Non-pigmented ciliary epithelial cell (primary cell): ENCODE data around the gene ATP8B2.
A peak's percentile ranks its signal among the peaks of the same experiment; 100 is the strongest.
"Not testable (repeated sequence)": the region's sequence is repeated elsewhere in the genome, so short reads cannot be mapped to it uniquely, and the experiment has no call there.

Source experiments
- DNase-seq: peaks from one replicate; pipeline ENCODE4 v3.0.0-alpha.2; 2010; ENCODE audit warnings: low read depth

Gene ATP8B2

GRCh38 chr1:154323493-154323892 lies 1.8 kb upstream of the ATP8B2 start:
- no peak for DNase-seq

GRCh38 chr1:154324241-154324640 lies 1.1 kb upstream of the ATP8B2 start:
- no peak for DNase-seq

GRCh38 chr1:154325583-154326545 lies 539 bp downstream of the ATP8B2 start:
- DNase-seq, result peak; percentile 72

- DNase-seq, result no peak
These were observed 1.5 kb downstream of the ATP8B2 start for GRCh38 chr1:154326546-154327465.

GRCh38 chr1:154327466-154328317 lies 2.4 kb downstream of the ATP8B2 start:
- DNase-seq, result no peak

- no peak for DNase-seq
These were observed 3.2 kb downstream of the ATP8B2 start for GRCh38 chr1:154328318-154329151.

- no peak for DNase-seq
These were observed 3.8 kb downstream of the ATP8B2 start for GRCh38 chr1:154329152-154329521.

GRCh38 chr1:154329551-154330131 lies 4.3 kb downstream of the ATP8B2 start:
- no peak for DNase-seq

- no peak for DNase-seq
These were observed 5.3 kb downstream of the ATP8B2 start for GRCh38 chr1:154330669-154331068.

GRCh38 chr1:154334079-154335024 lies 9.0 kb downstream of the ATP8B2 start:
- no peak for DNase-seq

- DNase-seq, result no peak
These were observed 9.8 kb downstream of the ATP8B2 start for GRCh38 chr1:154335025-154335714.

- no peak for DNase-seq
These were observed 12.0 kb downstream of the ATP8B2 start for GRCh38 chr1:154337253-154337894.

GRCh38 chr1:154338875-154339274 lies 13.6 kb downstream of the ATP8B2 start:
- DNase-seq, result no peak

- DNase-seq, result not testable (repeated sequence)
These were observed 16.0 kb downstream of the ATP8B2 start for GRCh38 chr1:154341366-154341765.

- DNase-seq, result no peak
These were observed 16.8 kb downstream of the ATP8B2 start for GRCh38 chr1:154342132-154342531.

- no peak for DNase-seq
These were observed 17.6 kb downstream of the ATP8B2 start for GRCh38 chr1:154342836-154343472.

GRCh38 chr1:154344977-154345837 lies 19.9 kb downstream of the ATP8B2 start:
- no peak for DNase-seq
